IMR-90 (cell line): Measurements from ENCODE around the gene GBX2. TPM values are rescaled to one million over a fixed set of nuclear protein-coding genes. Genes with fewer than 3 reads are reported as not detected.

Experiments used
- ATAC-seq: fragments of 200-7000 bp; cut with Tn5 transposase; 2 replicates; pipeline ENCODE4 v1.9.1; 2020; ENCODE audit warnings: low read depth, mild to moderate bottlenecking, moderate library complexity
- BruUV-seq: library from RNA; stranded (reverse); fragments of 400-500 nt; replicated peaks from 2 replicates; lab custom pipeline; 2021; lab: Mats Ljungman, UMichigan
- CTCF ChIA-PET: fragments of 300-600 bp; formaldehyde crosslinking; extraction: SDS; loops from one replicate; lab custom pipeline; 2021; ENCODE audit warnings: antibody characterized with exemption; lab: Yijun Ruan, JAX
- POLR2A ChIA-PET: fragments of 300-600 bp; sonication (Branson Sonifier 250); formaldehyde crosslinking; loops from one replicate; lab custom pipeline; 2022; ENCODE audit warnings: antibody characterized with exemption; ENCODE audit not compliant: unreplicated experiment; lab: Charles Lee
- DNase-seq: peaks from one replicate; pipeline ENCODE4 v3.0.0; 2013
- H2AFZ ChIP-seq: replicated peaks from 2 replicates; pipeline ENCODE3; 2013; ENCODE audit warnings: low read length, mild to moderate bottlenecking; ENCODE audit not compliant: poor library complexity
- H2AK5ac ChIP-seq: 2 replicates; pipeline ENCODE4 v1.6.1; 2013; ENCODE audit warnings: low read depth, low read length, inconsistent platforms
- H2AK9ac ChIP-seq: replicated peaks from 2 replicates; pipeline ENCODE3; 2013; ENCODE audit warnings: mild to moderate bottlenecking, low read depth, low read length, moderate library complexity; ENCODE audit not compliant: poor library complexity
- H2BK120ac ChIP-seq: 2 replicates; pipeline ENCODE4 v1.6.1; 2013; ENCODE audit warnings: low read depth, low read length, inconsistent platforms
- H2BK15ac ChIP-seq: 3 replicates; pipeline ENCODE4 v1.6.1; 2013; ENCODE audit warnings: low read depth, low read length, inconsistent platforms
- H2BK20ac ChIP-seq: 2 replicates; pipeline ENCODE4 v1.6.1; 2013; ENCODE audit warnings: low read depth, mild to moderate bottlenecking, inconsistent platforms, low read length, moderate library complexity
- H2BK5ac ChIP-seq: 2 replicates; pipeline ENCODE4 v1.6.1; 2013; ENCODE audit warnings: mild to moderate bottlenecking, low read depth, low read length, inconsistent platforms; ENCODE audit not compliant: poor library complexity, severe bottlenecking
- H3K14ac ChIP-seq: replicated peaks from 2 replicates; pipeline ENCODE4 v1.6.1; 2013; ENCODE audit warnings: low read depth, low read length, inconsistent platforms
- H3K18ac ChIP-seq: 2 replicates; pipeline ENCODE4 v1.6.1; 2013; ENCODE audit warnings: low read depth, low read length, control low read depth
- H3K23ac ChIP-seq: 2 replicates; pipeline ENCODE4 v1.6.1; 2013; ENCODE audit warnings: low read depth, low read length, inconsistent platforms
- H3K27ac ChIP-seq: 2 replicates; pipeline ENCODE4 v1.5.1; 2013; ENCODE audit warnings: mild to moderate bottlenecking, control low read depth, low read length; ENCODE audit not compliant: insufficient read depth
- H3K27me3 ChIP-seq: 2 replicates; pipeline ENCODE4 v1.6.1; 2013; ENCODE audit warnings: low read length; ENCODE audit not compliant: control insufficient read depth, insufficient read depth
- H3K36me3 ChIP-seq: 2 replicates; pipeline ENCODE4 v1.6.1; 2013; ENCODE audit warnings: low read length, mixed read lengths; ENCODE audit not compliant: control insufficient read depth, insufficient read depth
- H3K4ac ChIP-seq: 2 replicates; pipeline ENCODE4 v1.6.1; 2013; ENCODE audit warnings: low read depth, low read length, inconsistent platforms
- H3K4me1 ChIP-seq: 2 replicates; pipeline ENCODE4 v1.6.1; 2013; ENCODE audit warnings: low read length, mixed read lengths; ENCODE audit not compliant: control insufficient read depth, insufficient read depth
- H3K4me2 ChIP-seq: 2 replicates; pipeline ENCODE4 v1.6.1; 2013; ENCODE audit warnings: low read depth, mild to moderate bottlenecking, control low read depth, low read length, moderate library complexity
- H3K4me3 ChIP-seq: 2 replicates; pipeline ENCODE4 v1.5.1; 2013; ENCODE audit warnings: low read depth, mild to moderate bottlenecking, control low read depth, low read length, moderate library complexity; ENCODE audit not compliant: insufficient read depth
- H3K56ac ChIP-seq: 2 replicates; pipeline ENCODE4 v1.6.1; 2013; ENCODE audit warnings: low read length, inconsistent platforms; ENCODE audit not compliant: insufficient read depth; ENCODE audit errors: extremely low read depth
- H3K79me1 ChIP-seq, 2 experiments: 2 replicates each; pipeline ENCODE4 v1.6.1; 2013; ENCODE audit warnings: low read length in 2 of 2, inconsistent platforms in 1 of 2, low read depth in 1 of 2
- H3K9ac ChIP-seq: 2 replicates; pipeline ENCODE4 v1.6.1; 2013; ENCODE audit warnings: low read depth, low read length, control low read depth
- H3K9me1 ChIP-seq: 2 replicates; pipeline ENCODE4 v1.6.1; 2013; ENCODE audit warnings: low read length, inconsistent platforms; ENCODE audit not compliant: insufficient read depth
- H3K9me3 ChIP-seq: 2 replicates; pipeline ENCODE4 v1.6.1; 2013; ENCODE audit warnings: low read length; ENCODE audit not compliant: control insufficient read depth, insufficient read depth
- H4K20me1 ChIP-seq: 2 replicates; pipeline ENCODE4 v1.6.1; 2013; ENCODE audit warnings: low read length, inconsistent platforms; ENCODE audit not compliant: insufficient read depth
- H4K5ac ChIP-seq: 2 replicates; pipeline ENCODE4 v1.6.1; 2013; ENCODE audit warnings: mild to moderate bottlenecking, low read depth, low read length, control low read depth
- H4K8ac ChIP-seq, 2 experiments: 2 replicates each; pipeline ENCODE4 v1.6.1; 2013; ENCODE audit warnings: low read depth in 2 of 2, low read length in 2 of 2, control low read depth in 1 of 2, inconsistent platforms in 1 of 2
- H4K91ac ChIP-seq: 2 replicates; pipeline ENCODE4 v1.6.1; 2013; ENCODE audit warnings: low read depth, low read length, inconsistent platforms; ENCODE audit not compliant: insufficient read depth
- CEBPB ChIP-seq: IDR thresholded peaks from 2 replicates; pipeline ENCODE4 v1.6.1; 2012; ENCODE audit warnings: low read depth, low read length, improper control_type of control experiment
- SMC3 ChIP-seq: fragments of 150-350 bp; IDR thresholded peaks from 2 replicates; pipeline ENCODE4 v1.6.1; 2016; ENCODE audit warnings: low read depth, mild to moderate bottlenecking, antibody characterized with exemption, low read length, moderate library complexity
- whole genome bisulfite sequencing, 2 experiments: methylation state at CpG; one replicate each; pipeline versions ENCODE4 v1.1.5 to v1.1.7; 2013; ENCODE audit warnings: missing lambda C conversion rate in 2 of 2; ENCODE audit not compliant: insufficient read length in 1 of 2; ENCODE audit errors: extremely low coverage in 2 of 2; 5-methylcytosine and 5-hydroxymethylcytosine counted together
- dilution Hi-C: fragments of 300-500 bp; cut with HindIII; formaldehyde crosslinking; loops from one replicate; pipeline ENCODE4 v1.14.3; 2018; ENCODE audit warnings: low sequenced_read_pairs; ENCODE audit not compliant: unreplicated experiment
- in situ Hi-C: fragments of 300-500 bp; cut with MboI; formaldehyde crosslinking; loops from 3 replicates; pipeline ENCODE4 v1.14.3; 2019; ENCODE audit warnings: low sequenced_read_pairs, inconsistent platforms, mixed read lengths
- intact Hi-C: fragments of 100-400 bp; cut with micrococcal nuclease; formaldehyde crosslinking; loops from 2 replicates; pipeline ENCODE4 v1.10.0; 2022
- polyA plus RNA-seq, 3 experiments: library from polyadenylated mRNA; depleted of rRNA; stranded (reverse); fragments of >200 nt; gene quantifications; 2 replicates each; pipeline ENCODE4 v1.2.3, GENCODE V29; 2012; ENCODE audit warnings: low replicate concordance in 1 of 3
- total RNA-seq: library from RNA; depleted of rRNA; stranded (reverse); fragments of >200 nt; gene quantifications from 2 replicates; pipeline ENCODE4 v1.2.3, GENCODE V29; 2012

The GBX2 gene
- total and polyA plus RNA-seq, 2 of the 4 experiments (the other 2 are of a cell fraction), result 0.10 TPM; not detected in 1

DNA sequence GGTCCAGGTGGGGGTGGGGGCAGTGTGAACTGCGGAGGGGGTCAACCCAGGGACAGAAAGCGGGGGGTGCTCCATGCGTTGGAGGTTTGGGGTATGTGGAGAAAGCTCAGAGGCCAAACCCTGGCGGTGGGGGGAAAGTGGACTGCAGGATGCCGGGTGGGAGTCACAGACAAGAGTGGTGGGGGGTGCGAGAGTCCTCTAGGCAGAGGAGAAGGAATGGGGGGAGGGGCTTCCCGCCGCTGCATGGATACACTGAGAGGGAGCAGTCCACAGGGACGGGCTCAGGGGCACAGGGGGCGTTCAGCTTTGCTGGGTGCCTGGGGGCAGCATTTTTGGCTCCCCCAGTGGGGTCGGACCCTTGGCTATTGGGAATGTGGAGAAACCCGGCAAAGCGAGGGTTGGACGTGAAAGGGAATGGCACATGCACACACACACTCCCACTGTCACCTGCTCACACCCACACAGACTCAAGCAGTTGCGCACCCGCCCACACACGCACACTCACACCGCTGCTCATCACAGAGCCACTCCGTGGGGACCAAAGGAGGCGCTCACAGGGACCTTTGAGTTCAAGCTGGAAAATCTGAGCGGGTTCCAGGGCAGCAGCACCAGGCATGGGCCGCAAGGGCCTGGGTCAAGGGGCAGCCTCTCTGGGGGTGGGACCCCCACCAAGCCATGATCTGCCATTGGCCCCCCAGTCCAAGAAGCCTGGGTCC is 7.7 kb downstream of the GBX2 start:
- H2BK15ac ChIP-seq, result no peak overlapping the region
- CTCF ChIA-PET, result interaction anchor here (1.0 kb wide), 1 partner anchor 20 kb away, joined by 3 read pairs; no protein-coding TSS in a partner anchor
- 38% methylated on average over 3 of the region's 22 CpGs; no CpG with 5 or more reads in 1 of the 2 experiments for WGBS, 2 experiments
- H3K14ac ChIP-seq, result no peak overlapping the region
- H4K20me1 ChIP-seq, result no peaks in the 10 kb centered on the region; the same call in 1 of the 2 replicates
- no peak overlapping the region for H2BK5ac ChIP-seq
- H3K36me3 ChIP-seq, result no peaks in the 10 kb centered on the region
- in situ Hi-C loops, result loop anchor here (25.0 kb wide), 1 partner anchor 548 kb away; no protein-coding TSS in a partner anchor
- H3K9me1 ChIP-seq, result no peaks in the 10 kb centered on the region
- H3K4ac ChIP-seq, result no peak overlapping the region
- H3K4me2 ChIP-seq, result no peak overlapping the region
- no peak overlapping the region for H4K91ac ChIP-seq
- H3K56ac ChIP-seq, result no peak overlapping the region
- no peak overlapping the region for H2AK5ac ChIP-seq
- POLR2A ChIA-PET, result no interaction called here
- no peak overlapping the region for H2AFZ ChIP-seq
- H2BK120ac ChIP-seq, result no peak overlapping the region
- H3K4me1 ChIP-seq, result peaks cover 2% of the 10 kb centered on the region; the same call in 1 of the 2 replicates
- H3K79me1 ChIP-seq, result no peaks in the 10 kb centered on the region
- BruUV-seq, result no TSS peak
- TF ChIP-seq SMC3 (no peak), CEBPB (no peak)
- intact Hi-C loops, result no loop called here
- no peak overlapping the region for H3K27ac ChIP-seq
- ATAC-seq (no peak), DNase-seq (no peak)
- no peak overlapping the region for H3K18ac ChIP-seq
- no peak overlapping the region for H4K8ac ChIP-seq
- H2AK9ac ChIP-seq, result no peak overlapping the region
- H3K23ac ChIP-seq, result no peak overlapping the region
- H3K9ac ChIP-seq, result no peak overlapping the region
- dilution Hi-C loops, result no loop called here
- no peak overlapping the region for H4K5ac ChIP-seq
- no peaks in the 10 kb centered on the region; the same call in 1 of the 2 replicates for H3K9me3 ChIP-seq
- H2BK20ac ChIP-seq, result no peak overlapping the region
- H3K4me3 ChIP-seq, result no peak overlapping the region
- H3K27me3 ChIP-seq, result peaks cover 93% of the 10 kb centered on the region
